Right lobe of liver (tissue), 4 donors: Measurements from ENCODE around the gene ASXL1.

ENCODE experiments used
- POLR2A ChIP-seq: fragments of 450-650 bp; IDR thresholded peaks from one replicate; pipeline ENCODE4 v1.6.1; 2017; ENCODE audit warnings: antibody characterized with exemption, mild to moderate bottlenecking
- TF ChIP-seq, protein P1 (sequence below), 4 donors: fragments of 200-600 bp in 3 of 4; fragments of 450-650 bp in 1 of 4; IDR thresholded peaks; one replicate each; pipeline versions ENCODE4 v1.5.1 to v1.8.0; 2016 to 2022; ENCODE audit warnings: antibody characterized with exemption in 4 of 4, mild to moderate bottlenecking in 2 of 4
- donor health status: DM: no; HTN: no; CAD: no.
- donor health status: DM: no; HTN: no; CAD: no.
- donor health status: DM: no; HTN: yes; CAD: no.

DNA sequence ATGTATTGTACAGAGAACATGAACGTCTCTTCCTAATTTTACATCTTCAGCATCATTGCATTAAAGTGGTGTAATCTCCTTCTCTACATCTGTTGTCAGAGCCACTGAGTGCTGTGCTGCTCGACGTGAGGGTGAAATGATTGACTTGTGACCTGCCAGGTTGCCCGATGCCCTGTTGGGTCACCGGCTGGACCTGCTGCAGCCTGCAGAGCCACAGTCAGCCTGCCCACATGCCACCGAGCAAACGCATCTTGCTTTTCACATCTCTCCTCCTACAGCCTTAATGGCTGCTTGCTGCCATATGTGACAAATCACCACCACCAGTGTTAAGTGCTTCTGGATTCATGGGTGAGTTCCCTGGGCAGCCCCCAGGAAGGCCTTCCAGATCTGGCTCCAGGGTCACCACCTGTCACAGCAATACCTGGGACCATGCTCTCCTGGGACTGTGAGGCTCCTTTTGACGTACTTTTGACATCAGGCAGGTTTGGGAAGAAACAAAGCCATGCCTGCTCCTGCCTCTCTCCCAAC lies 80.3 kb downstream of the ASXL1 start:
- TF ChIP-seq, protein P1, sequence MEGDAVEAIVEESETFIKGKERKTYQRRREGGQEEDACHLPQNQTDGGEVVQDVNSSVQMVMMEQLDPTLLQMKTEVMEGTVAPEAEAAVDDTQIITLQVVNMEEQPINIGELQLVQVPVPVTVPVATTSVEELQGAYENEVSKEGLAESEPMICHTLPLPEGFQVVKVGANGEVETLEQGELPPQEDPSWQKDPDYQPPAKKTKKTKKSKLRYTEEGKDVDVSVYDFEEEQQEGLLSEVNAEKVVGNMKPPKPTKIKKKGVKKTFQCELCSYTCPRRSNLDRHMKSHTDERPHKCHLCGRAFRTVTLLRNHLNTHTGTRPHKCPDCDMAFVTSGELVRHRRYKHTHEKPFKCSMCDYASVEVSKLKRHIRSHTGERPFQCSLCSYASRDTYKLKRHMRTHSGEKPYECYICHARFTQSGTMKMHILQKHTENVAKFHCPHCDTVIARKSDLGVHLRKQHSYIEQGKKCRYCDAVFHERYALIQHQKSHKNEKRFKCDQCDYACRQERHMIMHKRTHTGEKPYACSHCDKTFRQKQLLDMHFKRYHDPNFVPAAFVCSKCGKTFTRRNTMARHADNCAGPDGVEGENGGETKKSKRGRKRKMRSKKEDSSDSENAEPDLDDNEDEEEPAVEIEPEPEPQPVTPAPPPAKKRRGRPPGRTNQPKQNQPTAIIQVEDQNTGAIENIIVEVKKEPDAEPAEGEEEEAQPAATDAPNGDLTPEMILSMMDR (IDR thresholded peaks at IDR 0.05): no peak
- no peak for TF ChIP-seq POLR2A
